Measurements from ENCODE around the gene CIRBP. TPM values are rescaled to one million over a fixed set of nuclear protein-coding genes. Genes with fewer than 3 reads are reported as not detected.

The CIRBP gene
- total and polyA plus RNA-seq, 2 donors = 229 to 693 TPM

- Histone ChIP-seq H3K4me1 (ENCODE audit: control insufficient read depth in 2 of 2, insufficient read depth in 2 of 2, low read length in 2 of 2) (no peaks in the 10 kb centered on the region), H3K9me3 (ENCODE audit: control insufficient read depth in 2 of 2, insufficient read depth in 1 of 2, low read length in 1 of 2) (no peaks in the 10 kb centered on the region), H3K4me3 (ENCODE audit: low read length in 2 of 2) (no peak overlapping the region), H3K36me3 (ENCODE audit: control insufficient read depth in 2 of 2, insufficient read depth in 2 of 2, low read length in 1 of 2) (peaks cover 30 to 52% of the 10 kb centered on the region in 2 donors), H3K27ac (ENCODE audit: low read depth in 1 of 2, low read length in 1 of 2) (no peak overlapping the region), H3K27me3 (ENCODE audit: control insufficient read depth in 2 of 2, insufficient read depth in 1 of 2, low read length in 1 of 2) (peaks cover 0 to 9% of the 10 kb centered on the region in 2 donors)
- WGBS = 98% methylated on average over 100 of the region's 100 CpGs
- DNase-seq (ENCODE audit: low read depth in 6 of 9, low spot score in 9 of 9) = no peak
These were observed 40.8 kb upstream of the CIRBP start for GRCh38 chr19:1228161-1228957.

GRCh38 chr19:1229056-1229923, 39.8 kb upstream of the CIRBP start:
- Histone ChIP-seq H3K4me1 (ENCODE audit: control insufficient read depth in 2 of 2, insufficient read depth in 2 of 2, low read length in 2 of 2) (no peaks in the 10 kb centered on the region), H3K9me3 (ENCODE audit: control insufficient read depth in 2 of 2, insufficient read depth in 1 of 2, low read length in 1 of 2) (no peaks in the 10 kb centered on the region)
- WGBS = 98% methylated on average over 158 of the region's 158 CpGs

GRCh38 chr19:1229924-1230782, 39.0 kb upstream of the CIRBP start:
- 95% methylated on average over 61 of the region's 61 CpGs for WGBS
- peaks cover 3 to 25% of the 10 kb centered on the region in 2 donors for H3K27me3 ChIP-seq (ENCODE audit: control insufficient read depth in 2 of 2, insufficient read depth in 1 of 2, low read length in 1 of 2)
- peaks cover 15 to 35% of the 10 kb centered on the region in 2 donors for H3K36me3 ChIP-seq (ENCODE audit: control insufficient read depth in 2 of 2, insufficient read depth in 2 of 2, low read length in 1 of 2)
- H3K4me1 ChIP-seq (ENCODE audit: control insufficient read depth in 2 of 2, insufficient read depth in 2 of 2, low read length in 2 of 2) = no peaks in the 10 kb centered on the region
- H3K4me3 ChIP-seq (ENCODE audit: low read length in 2 of 2) = no peak overlapping the region
- H3K27ac ChIP-seq (ENCODE audit: low read depth in 1 of 2, low read length in 1 of 2) = no peak overlapping the region
- DNase-seq (ENCODE audit: low read depth in 6 of 9, low spot score in 9 of 9) = no peak
- H3K9me3 ChIP-seq (ENCODE audit: control insufficient read depth in 2 of 2, insufficient read depth in 1 of 2, low read length in 1 of 2) = peaks cover 0 to 3% of the 10 kb centered on the region in 2 donors

More at GRCh38 chr19:1229056-1229923, 39.8 kb upstream of the CIRBP start:
- DNase-seq (ENCODE audit: low read depth in 6 of 9, low spot score in 9 of 9) = no peak
- H3K27me3 ChIP-seq (ENCODE audit: control insufficient read depth in 2 of 2, insufficient read depth in 1 of 2, low read length in 1 of 2) = peaks cover 2 to 17% of the 10 kb centered on the region in 2 donors
- H3K27ac ChIP-seq (ENCODE audit: low read depth in 1 of 2, low read length in 1 of 2) = no peak overlapping the region
- peaks cover 23 to 42% of the 10 kb centered on the region in 2 donors for H3K36me3 ChIP-seq (ENCODE audit: control insufficient read depth in 2 of 2, insufficient read depth in 2 of 2, low read length in 1 of 2)
- H3K4me3 ChIP-seq (ENCODE audit: low read length in 2 of 2) = no peak overlapping the region

GRCh38 chr19:1230783-1231489, 38.2 kb upstream of the CIRBP start:
- Histone ChIP-seq H3K27me3 (ENCODE audit: control insufficient read depth in 2 of 2, insufficient read depth in 1 of 2, low read length in 1 of 2) (peaks cover 11 to 33% of the 10 kb centered on the region in 2 donors), H3K36me3 (ENCODE audit: control insufficient read depth in 2 of 2, insufficient read depth in 2 of 2, low read length in 1 of 2) (peaks cover 13 to 30% of the 10 kb centered on the region in 2 donors), H3K4me3 (ENCODE audit: low read length in 2 of 2) (no peak overlapping the region), H3K27ac (ENCODE audit: low read depth in 1 of 2, low read length in 1 of 2) (no peak overlapping the region), H3K4me1 (ENCODE audit: control insufficient read depth in 2 of 2, insufficient read depth in 2 of 2, low read length in 2 of 2) (no peaks in the 10 kb centered on the region), H3K9me3 (ENCODE audit: control insufficient read depth in 2 of 2, insufficient read depth in 1 of 2, low read length in 1 of 2) (peaks cover 0 to 5% of the 10 kb centered on the region in 2 donors)
- 93% methylated on average over 38 of the region's 38 CpGs for WGBS
- no peak for DNase-seq (ENCODE audit: low read depth in 6 of 9, low spot score in 9 of 9)

GRCh38 chr19:1231729-1232637, 37.1 kb upstream of the CIRBP start:
- H3K36me3 ChIP-seq (ENCODE audit: control insufficient read depth in 2 of 2, insufficient read depth in 2 of 2, low read length in 1 of 2) = peaks cover 7 to 20% of the 10 kb centered on the region in 2 donors
- WGBS = 89% methylated on average over 15 of the region's 15 CpGs
- peaks cover 21 to 43% of the 10 kb centered on the region in 2 donors for H3K27me3 ChIP-seq (ENCODE audit: control insufficient read depth in 2 of 2, insufficient read depth in 1 of 2, low read length in 1 of 2)
- H3K27ac ChIP-seq (ENCODE audit: low read depth in 1 of 2, low read length in 1 of 2) = no peak overlapping the region
- H3K9me3 ChIP-seq (ENCODE audit: control insufficient read depth in 2 of 2, insufficient read depth in 1 of 2, low read length in 1 of 2) = peaks cover 0 to 6% of the 10 kb centered on the region in 2 donors
- no peak for DNase-seq (ENCODE audit: low read depth in 6 of 9, low spot score in 9 of 9)
- peaks cover under 1 to 2% of the 10 kb centered on the region in 2 donors for H3K4me1 ChIP-seq (ENCODE audit: control insufficient read depth in 2 of 2, insufficient read depth in 2 of 2, low read length in 2 of 2)
- no peak overlapping the region for H3K4me3 ChIP-seq (ENCODE audit: low read length in 2 of 2)

GRCh38 chr19:1232652-1233072, 36.5 kb upstream of the CIRBP start:
- Histone ChIP-seq H3K9me3 (ENCODE audit: control insufficient read depth in 2 of 2, insufficient read depth in 1 of 2, low read length in 1 of 2) (peaks cover 0 to 6% of the 10 kb centered on the region in 2 donors), H3K36me3 (ENCODE audit: control insufficient read depth in 2 of 2, insufficient read depth in 2 of 2, low read length in 1 of 2) (peaks cover 3 to 13% of the 10 kb centered on the region in 2 donors), H3K4me1 (ENCODE audit: control insufficient read depth in 2 of 2, insufficient read depth in 2 of 2, low read length in 2 of 2) (peaks cover 3 to 6% of the 10 kb centered on the region in 2 donors), H3K27ac (ENCODE audit: low read depth in 1 of 2, low read length in 1 of 2) (no peak overlapping the region), H3K27me3 (ENCODE audit: control insufficient read depth in 2 of 2, insufficient read depth in 1 of 2, low read length in 1 of 2) (peaks cover 28 to 49% of the 10 kb centered on the region in 2 donors), H3K4me3 (ENCODE audit: low read length in 2 of 2) (no peak overlapping the region)
- DNase-seq (ENCODE audit: low read depth in 6 of 9, low spot score in 9 of 9) = no peak
- 69% methylated on average over 15 of the region's 15 CpGs for WGBS

GRCh38 chr19:1233115-1233667, 35.9 kb upstream of the CIRBP start:
- no peak overlapping the region for H3K27ac ChIP-seq (ENCODE audit: low read depth in 1 of 2, low read length in 1 of 2)
- peaks cover 0 to 6% of the 10 kb centered on the region in 2 donors for H3K9me3 ChIP-seq (ENCODE audit: control insufficient read depth in 2 of 2, insufficient read depth in 1 of 2, low read length in 1 of 2)
- no peak overlapping the region for H3K4me3 ChIP-seq (ENCODE audit: low read length in 2 of 2)
- WGBS = 94% methylated on average over 24 of the region's 24 CpGs
- peaks cover 5 to 9% of the 10 kb centered on the region in 2 donors for H3K4me1 ChIP-seq (ENCODE audit: control insufficient read depth in 2 of 2, insufficient read depth in 2 of 2, low read length in 2 of 2)
- H3K36me3 ChIP-seq (ENCODE audit: control insufficient read depth in 2 of 2, insufficient read depth in 2 of 2, low read length in 1 of 2) = peaks cover 0 to 8% of the 10 kb centered on the region in 2 donors
- H3K27me3 ChIP-seq (ENCODE audit: control insufficient read depth in 2 of 2, insufficient read depth in 1 of 2, low read length in 1 of 2) = peaks cover 33 to 52% of the 10 kb centered on the region in 2 donors
- DNase-seq (ENCODE audit: low read depth in 6 of 9, low spot score in 9 of 9) = no peak

Measured in thymus (tissue), 11 donors.